Spinal cord (tissue), 10 donors: ENCODE results near the gene FMO2. TPM values are rescaled to one million over a fixed set of nuclear protein-coding genes. Genes with fewer than 3 reads are reported as not detected.

Source experiments
- DNase-seq, 6 donors: peaks; one replicate each; pipeline versions ENCODE4 v3.0.0 to v3.0.0-alpha.2; 2013 to 2015; ENCODE audit warnings: low spot score in 6 of 6, low read depth in 4 of 6
- H3K27ac ChIP-seq: one replicate; pipeline ENCODE4 v1.5.1; 2013; ENCODE audit warnings: low read depth, low read length, control low read depth
- H3K27me3 ChIP-seq: one replicate; pipeline ENCODE4 v1.6.1; 2013; ENCODE audit warnings: low read length; ENCODE audit not compliant: control insufficient read depth, insufficient read depth
- H3K36me3 ChIP-seq: one replicate; pipeline ENCODE4 v1.6.1; 2013; ENCODE audit warnings: low read length; ENCODE audit not compliant: control insufficient read depth, insufficient read depth
- H3K4me1 ChIP-seq: one replicate; pipeline ENCODE4 v1.6.1; 2013; ENCODE audit warnings: low read length; ENCODE audit not compliant: control insufficient read depth, insufficient read depth
- H3K4me3 ChIP-seq: one replicate; pipeline ENCODE4 v1.5.1; 2013; ENCODE audit warnings: low read depth, low read length, control low read depth
- H3K9me3 ChIP-seq: one replicate; pipeline ENCODE4 v1.6.1; 2013; ENCODE audit warnings: low read length; ENCODE audit not compliant: control insufficient read depth, insufficient read depth
- WGBS: methylation state at CpG from one replicate; pipeline ENCODE4 v1.1.5; 2013; ENCODE audit warnings: missing lambda C conversion rate; ENCODE audit not compliant: insufficient coverage; 5-methylcytosine and 5-hydroxymethylcytosine counted together
- polyA plus RNA-seq, 2 donors: library from polyadenylated mRNA; unstranded; fragments of 120-200 nt; gene quantifications; one replicate each; pipeline ENCODE4 v1.2.1, GENCODE V29; 2013; ENCODE audit not compliant: insufficient read length in 2 of 2
- total RNA-seq, 2 donors: library from RNA; depleted of rRNA in 1 of 2; stranded (reverse); fragments of 120-200 nt in 1 of 2; fragments of >200 nt in 1 of 2; gene quantifications; one replicate each; pipeline versions ENCODE4 v1.2.3 to v1.2.4, GENCODE V29; 2013 to 2014
- donor health status: healthy.

Gene FMO2
- total and polyA plus RNA-seq, 4 donors: 2.5 to 8.7 (median 4.9) TPM

DNA sequence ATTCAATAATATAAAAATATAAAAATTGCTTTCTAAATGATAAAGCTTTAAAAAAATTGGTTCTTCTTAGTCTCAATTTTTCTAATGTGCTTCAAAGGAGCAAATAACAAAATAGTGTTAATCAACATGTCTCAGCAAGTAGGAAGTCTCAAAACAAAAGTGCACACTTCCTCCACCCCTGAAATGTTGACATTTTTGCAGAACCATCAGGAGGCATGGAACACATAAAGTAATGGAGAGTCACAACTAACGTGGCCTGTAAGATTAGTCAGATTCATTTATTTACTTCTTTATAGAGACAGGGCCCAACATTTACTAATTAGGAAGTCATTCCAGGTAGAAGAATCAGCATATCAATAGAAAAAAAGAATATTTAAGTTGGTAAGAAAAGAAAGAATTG lies 34.9 kb upstream of the FMO2 start:
- WGBS: no CpG with 5 or more reads among the region's 1 CpG
- no peaks in the 10 kb centered on the region for H3K4me1 ChIP-seq
- no peak overlapping the region for H3K27ac ChIP-seq
- DNase-seq: no peak
- no peaks in the 10 kb centered on the region for H3K9me3 ChIP-seq
- H3K4me3 ChIP-seq: no peak overlapping the region
- no peaks in the 10 kb centered on the region for H3K36me3 ChIP-seq
- no peaks in the 10 kb centered on the region for H3K27me3 ChIP-seq

DNA sequence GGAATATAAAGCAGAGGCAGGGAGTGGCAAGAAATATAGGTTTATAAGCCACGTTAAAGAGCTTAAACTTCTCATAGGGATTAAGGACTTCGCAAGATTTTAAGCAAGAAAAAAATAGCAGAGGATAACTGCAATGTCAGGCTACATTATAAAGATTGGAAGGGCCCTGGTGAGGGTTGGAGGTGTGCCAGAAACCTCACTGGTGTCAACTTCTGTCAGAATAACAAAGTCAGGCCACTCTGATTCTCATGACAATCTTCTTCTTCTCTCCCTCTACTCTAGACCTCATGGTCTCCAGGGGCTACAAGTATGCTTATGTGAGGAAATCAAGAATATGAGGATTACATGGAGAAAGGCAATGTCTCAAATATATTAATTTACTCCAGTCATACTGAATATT lies 32.6 kb upstream of the FMO2 start:
- Histone ChIP-seq H3K4me3 (no peak overlapping the region), H3K9me3 (no peaks in the 10 kb centered on the region), H3K4me1 (no peaks in the 10 kb centered on the region), H3K27ac (no peak overlapping the region), H3K36me3 (no peaks in the 10 kb centered on the region), H3K27me3 (no peaks in the 10 kb centered on the region)
- no peak for DNase-seq
- 77% methylated on average over 2 of the region's 2 CpGs for WGBS

DNA sequence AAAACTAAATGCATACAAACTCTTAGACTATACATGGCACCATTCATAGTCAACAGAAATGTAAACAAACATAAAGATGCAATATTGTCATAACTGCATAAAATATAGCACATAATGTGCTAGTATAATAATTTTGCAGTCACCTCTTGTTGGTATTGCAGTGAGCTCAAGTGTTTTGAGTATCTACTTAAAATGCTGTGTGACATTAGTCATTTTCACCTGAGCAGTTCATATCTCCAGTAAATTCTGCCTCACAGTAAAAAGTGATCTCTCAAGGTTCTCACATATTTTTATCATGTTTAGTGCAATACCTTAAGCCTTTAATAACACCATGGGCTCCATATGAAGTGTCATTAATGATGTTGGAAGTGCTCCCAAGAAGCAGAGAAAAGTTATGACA lies 29.6 kb upstream of the FMO2 start:
- no peak for DNase-seq
- Histone ChIP-seq H3K27ac (no peak overlapping the region), H3K4me3 (no peak overlapping the region), H3K36me3 (no peaks in the 10 kb centered on the region), H3K27me3 (no peaks in the 10 kb centered on the region), H3K9me3 (no peaks in the 10 kb centered on the region), H3K4me1 (no peaks in the 10 kb centered on the region)

DNA sequence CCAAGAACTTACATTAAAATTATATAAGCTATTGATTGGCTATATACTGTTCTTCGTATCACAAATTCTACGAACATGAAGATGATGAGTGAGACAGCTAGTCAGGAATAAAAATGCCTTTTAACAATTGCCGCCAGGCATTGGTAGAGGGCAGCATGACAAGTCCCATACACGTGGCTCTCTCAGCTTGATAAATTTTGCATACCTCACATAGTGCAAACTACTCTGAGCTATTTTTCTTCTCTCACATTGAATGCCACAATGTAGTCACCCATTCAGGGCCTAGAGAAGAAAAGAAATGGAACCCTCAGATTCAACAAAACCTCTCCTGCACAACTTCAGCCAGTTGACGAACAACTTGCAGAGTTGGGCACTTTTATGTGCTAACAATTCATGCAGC lies 27.0 kb upstream of the FMO2 start:
- no peak for DNase-seq
- no peaks in the 10 kb centered on the region for H3K36me3 ChIP-seq
- no peaks in the 10 kb centered on the region for H3K27me3 ChIP-seq
- peaks cover 4% of the 10 kb centered on the region for H3K4me1 ChIP-seq
- no peak overlapping the region for H3K27ac ChIP-seq
- H3K4me3 ChIP-seq: no peak overlapping the region
- no peaks in the 10 kb centered on the region for H3K9me3 ChIP-seq
- WGBS: 64% methylated on average over 2 of the region's 5 CpGs

DNA sequence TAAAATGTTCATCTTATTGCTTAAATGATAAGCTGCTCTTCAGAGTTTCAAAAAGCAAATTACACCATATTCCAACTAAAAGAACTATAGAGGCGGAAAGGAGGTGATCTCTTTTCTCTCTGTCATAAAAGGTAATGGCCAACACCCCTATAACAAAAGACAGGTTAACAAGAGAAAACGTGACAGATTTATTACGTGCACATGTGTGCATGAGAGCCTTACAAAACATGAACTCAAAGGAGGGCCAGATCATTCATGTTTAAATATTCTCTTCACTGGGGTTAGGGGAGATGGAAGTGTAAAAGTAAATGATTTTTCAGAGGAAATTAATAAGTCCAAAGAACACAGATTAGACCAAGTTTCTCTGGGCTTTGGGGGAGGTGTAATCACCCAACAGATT lies 26.5 kb upstream of the FMO2 start:
- Histone ChIP-seq H3K4me3 (no peak overlapping the region), H3K27ac (no peak overlapping the region), H3K4me1 (peaks cover 4% of the 10 kb centered on the region), H3K27me3 (no peaks in the 10 kb centered on the region), H3K36me3 (no peaks in the 10 kb centered on the region), H3K9me3 (no peaks in the 10 kb centered on the region)
- no CpG with 5 or more reads among the region's 3 CpGs for WGBS
- DNase-seq: no peak

DNA sequence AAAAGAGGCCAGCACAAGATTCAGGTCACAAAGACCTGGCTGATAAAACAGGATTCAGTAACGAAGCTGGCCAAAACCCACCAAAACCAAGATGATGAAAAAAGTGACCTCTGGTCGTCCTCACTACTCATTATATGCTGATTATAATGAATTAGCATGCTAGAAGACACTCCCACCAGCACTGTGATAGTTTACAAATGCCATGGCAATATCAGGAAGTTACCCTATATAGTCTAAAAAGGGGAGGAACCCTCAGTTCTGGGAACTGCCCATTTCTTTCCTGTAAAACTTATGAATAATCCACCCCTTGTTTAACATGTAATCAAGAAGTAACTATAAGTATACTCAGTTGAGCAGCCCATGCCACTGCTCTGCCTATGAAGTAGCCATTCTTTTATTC lies 26.0 kb upstream of the FMO2 start:
- Histone ChIP-seq H3K27ac (no peak overlapping the region), H3K4me3 (no peak overlapping the region), H3K27me3 (no peaks in the 10 kb centered on the region), H3K36me3 (no peaks in the 10 kb centered on the region), H3K4me1 (peaks cover 4% of the 10 kb centered on the region), H3K9me3 (no peaks in the 10 kb centered on the region)
- DNase-seq: no peak
- WGBS: no CpG with 5 or more reads among the region's 2 CpGs

DNA sequence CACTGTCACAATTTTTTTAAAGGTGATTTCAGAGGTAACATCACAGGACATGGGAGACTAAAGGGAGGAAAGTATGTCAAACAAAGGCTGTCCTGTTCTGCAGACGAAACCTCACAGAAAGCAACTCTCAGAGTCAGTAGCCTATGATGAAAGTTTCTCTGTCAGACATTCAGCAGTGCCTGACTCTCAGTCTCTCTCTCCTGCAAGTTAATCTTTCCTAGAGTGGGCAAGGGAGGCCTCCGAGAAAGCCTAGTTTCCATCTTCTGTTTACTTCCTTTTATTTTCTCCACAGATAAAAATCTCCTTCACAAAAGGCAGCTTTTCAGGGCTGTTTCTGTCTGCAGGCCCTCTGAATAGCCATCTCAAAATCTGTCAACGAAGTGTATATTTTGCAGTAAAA lies 24.9 kb upstream of the FMO2 start:
- H3K36me3 ChIP-seq: no peaks in the 10 kb centered on the region
- H3K27me3 ChIP-seq: no peaks in the 10 kb centered on the region
- no peak for DNase-seq
- peaks cover 4% of the 10 kb centered on the region for H3K4me1 ChIP-seq
- no peak overlapping the region for H3K4me3 ChIP-seq
- H3K27ac ChIP-seq: peak overlapping the region; percentile 55
- WGBS: 33% methylated on average over 1 of the region's 3 CpGs
- H3K9me3 ChIP-seq: no peaks in the 10 kb centered on the region

DNA sequence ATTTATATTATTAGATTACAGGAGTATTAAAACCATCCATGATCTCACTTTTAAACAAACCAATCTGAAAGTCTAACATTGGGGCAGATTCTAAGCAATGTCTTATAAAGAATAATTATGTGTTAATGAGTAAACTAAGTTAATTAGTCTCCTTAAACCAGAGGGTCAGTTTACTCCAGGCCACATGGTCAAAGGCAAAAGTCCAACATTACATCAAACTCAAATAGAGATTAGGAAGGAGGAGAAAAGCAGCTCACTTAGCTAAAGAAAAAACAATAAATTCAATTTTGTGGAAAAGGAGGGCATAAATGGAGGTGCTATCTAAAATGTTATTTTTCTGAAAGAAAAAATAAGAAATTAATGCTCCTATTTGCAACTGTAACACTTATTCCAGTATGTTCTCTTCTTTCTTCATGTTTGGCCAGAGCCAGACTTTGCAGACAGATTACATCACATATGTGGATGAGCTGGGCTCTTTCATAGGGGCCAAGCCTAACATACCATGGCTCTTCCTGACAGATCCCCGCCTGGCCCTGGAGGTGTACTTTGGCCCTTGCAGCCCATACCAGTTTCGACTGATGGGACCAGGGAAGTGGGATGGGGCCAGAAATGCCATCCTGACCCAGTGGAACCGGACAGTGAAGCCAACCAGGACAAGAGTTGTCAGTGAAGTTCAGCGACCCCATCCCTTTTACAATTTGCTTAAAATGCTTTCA lies 24.3 kb upstream of the FMO2 start:
- Histone ChIP-seq H3K4me3 (no peak overlapping the region), H3K4me1 (peaks cover 4% of the 10 kb centered on the region), H3K27ac (peak overlapping the region; percentile 55), H3K9me3 (no peaks in the 10 kb centered on the region), H3K36me3 (no peaks in the 10 kb centered on the region), H3K27me3 (no peaks in the 10 kb centered on the region)
- no peak for DNase-seq
- WGBS: 83% methylated on average over 2 of the region's 4 CpGs

DNA sequence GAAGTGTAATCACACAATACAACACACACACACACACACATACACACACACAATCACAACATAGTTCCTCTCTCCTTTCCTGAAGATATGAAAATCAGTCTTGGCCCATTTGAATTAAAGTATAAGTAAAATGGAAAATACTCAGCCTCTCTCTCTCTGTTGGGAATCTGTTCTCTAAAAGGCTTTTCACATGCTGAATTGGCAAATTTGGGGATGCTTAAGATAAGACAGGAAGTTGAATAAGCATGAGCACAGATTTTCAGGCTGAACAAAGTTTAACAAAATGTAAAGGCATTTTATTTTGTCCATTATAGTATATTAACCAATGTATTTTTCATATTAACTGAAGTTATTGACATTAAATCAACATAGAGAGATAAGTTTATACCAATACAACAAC lies 23.7 kb upstream of the FMO2 start:
- Histone ChIP-seq H3K4me1 (peaks cover 4% of the 10 kb centered on the region), H3K4me3 (no peak overlapping the region), H3K36me3 (no peaks in the 10 kb centered on the region), H3K27ac (no peak overlapping the region), H3K9me3 (no peaks in the 10 kb centered on the region), H3K27me3 (no peaks in the 10 kb centered on the region)
- no peak for DNase-seq

DNA sequence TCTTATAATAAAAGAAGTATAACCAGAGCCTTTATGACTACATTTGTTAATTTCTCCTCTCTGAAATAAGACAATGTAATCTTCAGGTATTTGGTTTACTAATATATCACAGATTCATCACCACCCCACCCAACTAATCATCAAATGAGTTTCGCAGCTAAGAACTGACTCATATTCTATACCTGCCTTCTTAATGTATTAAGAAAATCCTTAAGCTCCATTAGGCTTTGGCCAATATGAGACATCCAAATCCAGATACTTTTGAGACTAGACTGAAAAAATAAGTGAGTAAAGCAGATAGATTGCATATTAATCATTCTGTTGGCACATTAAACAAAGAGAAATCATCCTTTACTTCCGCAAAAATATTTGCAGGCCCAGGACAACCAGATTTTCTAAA lies 18.7 kb upstream of the FMO2 start:
- no peaks in the 10 kb centered on the region for H3K27me3 ChIP-seq
- H3K4me3 ChIP-seq: no peak overlapping the region
- DNase-seq: no peak
- no peaks in the 10 kb centered on the region for H3K36me3 ChIP-seq
- no peaks in the 10 kb centered on the region for H3K9me3 ChIP-seq
- H3K4me1 ChIP-seq: no peaks in the 10 kb centered on the region
- no CpG with 5 or more reads among the region's 2 CpGs for WGBS
- no peak overlapping the region for H3K27ac ChIP-seq
